IMR-90 (cell line): Measurements from ENCODE around the gene PHF20. TPM values are rescaled to one million over a fixed set of nuclear protein-coding genes. Genes with fewer than 3 reads are reported as not detected.

Experiments used
- ATAC-seq: fragments of 200-7000 bp; cut with Tn5 transposase; 2 replicates; pipeline ENCODE4 v1.9.1; 2020; ENCODE audit warnings: low read depth, mild to moderate bottlenecking, moderate library complexity
- BruUV-seq: library from RNA; stranded (reverse); fragments of 400-500 nt; replicated peaks from 2 replicates; lab custom pipeline; 2021; lab: Mats Ljungman, UMichigan
- CTCF ChIA-PET: fragments of 300-600 bp; formaldehyde crosslinking; extraction: SDS; loops from one replicate; lab custom pipeline; 2021; ENCODE audit warnings: antibody characterized with exemption; lab: Yijun Ruan, JAX
- POLR2A ChIA-PET: fragments of 300-600 bp; sonication (Branson Sonifier 250); formaldehyde crosslinking; loops from one replicate; lab custom pipeline; 2022; ENCODE audit warnings: antibody characterized with exemption; ENCODE audit not compliant: unreplicated experiment; lab: Charles Lee
- DNase-seq: peaks from one replicate; pipeline ENCODE4 v3.0.0; 2013
- H2AFZ ChIP-seq: replicated peaks from 2 replicates; pipeline ENCODE3; 2013; ENCODE audit warnings: low read length, mild to moderate bottlenecking; ENCODE audit not compliant: poor library complexity
- H2AK5ac ChIP-seq: 2 replicates; pipeline ENCODE4 v1.6.1; 2013; ENCODE audit warnings: low read depth, low read length, inconsistent platforms
- H2AK9ac ChIP-seq: replicated peaks from 2 replicates; pipeline ENCODE3; 2013; ENCODE audit warnings: mild to moderate bottlenecking, low read depth, low read length, moderate library complexity; ENCODE audit not compliant: poor library complexity
- H2BK120ac ChIP-seq: 2 replicates; pipeline ENCODE4 v1.6.1; 2013; ENCODE audit warnings: low read depth, low read length, inconsistent platforms
- H2BK15ac ChIP-seq: 3 replicates; pipeline ENCODE4 v1.6.1; 2013; ENCODE audit warnings: low read depth, low read length, inconsistent platforms
- H2BK20ac ChIP-seq: 2 replicates; pipeline ENCODE4 v1.6.1; 2013; ENCODE audit warnings: low read depth, mild to moderate bottlenecking, inconsistent platforms, low read length, moderate library complexity
- H2BK5ac ChIP-seq: 2 replicates; pipeline ENCODE4 v1.6.1; 2013; ENCODE audit warnings: mild to moderate bottlenecking, low read depth, low read length, inconsistent platforms; ENCODE audit not compliant: poor library complexity, severe bottlenecking
- H3K14ac ChIP-seq: replicated peaks from 2 replicates; pipeline ENCODE4 v1.6.1; 2013; ENCODE audit warnings: low read depth, low read length, inconsistent platforms
- H3K18ac ChIP-seq: 2 replicates; pipeline ENCODE4 v1.6.1; 2013; ENCODE audit warnings: low read depth, low read length, control low read depth
- H3K23ac ChIP-seq: 2 replicates; pipeline ENCODE4 v1.6.1; 2013; ENCODE audit warnings: low read depth, low read length, inconsistent platforms
- H3K27ac ChIP-seq: 2 replicates; pipeline ENCODE4 v1.5.1; 2013; ENCODE audit warnings: mild to moderate bottlenecking, control low read depth, low read length; ENCODE audit not compliant: insufficient read depth
- H3K27me3 ChIP-seq: 2 replicates; pipeline ENCODE4 v1.6.1; 2013; ENCODE audit warnings: low read length; ENCODE audit not compliant: control insufficient read depth, insufficient read depth
- H3K36me3 ChIP-seq: 2 replicates; pipeline ENCODE4 v1.6.1; 2013; ENCODE audit warnings: low read length, mixed read lengths; ENCODE audit not compliant: control insufficient read depth, insufficient read depth
- H3K4ac ChIP-seq: 2 replicates; pipeline ENCODE4 v1.6.1; 2013; ENCODE audit warnings: low read depth, low read length, inconsistent platforms
- H3K4me1 ChIP-seq: 2 replicates; pipeline ENCODE4 v1.6.1; 2013; ENCODE audit warnings: low read length, mixed read lengths; ENCODE audit not compliant: control insufficient read depth, insufficient read depth
- H3K4me2 ChIP-seq: 2 replicates; pipeline ENCODE4 v1.6.1; 2013; ENCODE audit warnings: low read depth, mild to moderate bottlenecking, control low read depth, low read length, moderate library complexity
- H3K4me3 ChIP-seq: 2 replicates; pipeline ENCODE4 v1.5.1; 2013; ENCODE audit warnings: low read depth, mild to moderate bottlenecking, control low read depth, low read length, moderate library complexity; ENCODE audit not compliant: insufficient read depth
- H3K56ac ChIP-seq: 2 replicates; pipeline ENCODE4 v1.6.1; 2013; ENCODE audit warnings: low read length, inconsistent platforms; ENCODE audit not compliant: insufficient read depth; ENCODE audit errors: extremely low read depth
- H3K79me1 ChIP-seq, 2 experiments: 2 replicates each; pipeline ENCODE4 v1.6.1; 2013; ENCODE audit warnings: low read length in 2 of 2, inconsistent platforms in 1 of 2, low read depth in 1 of 2
- H3K9ac ChIP-seq: 2 replicates; pipeline ENCODE4 v1.6.1; 2013; ENCODE audit warnings: low read depth, low read length, control low read depth
- H3K9me1 ChIP-seq: 2 replicates; pipeline ENCODE4 v1.6.1; 2013; ENCODE audit warnings: low read length, inconsistent platforms; ENCODE audit not compliant: insufficient read depth
- H3K9me3 ChIP-seq: 2 replicates; pipeline ENCODE4 v1.6.1; 2013; ENCODE audit warnings: low read length; ENCODE audit not compliant: control insufficient read depth, insufficient read depth
- H4K20me1 ChIP-seq: 2 replicates; pipeline ENCODE4 v1.6.1; 2013; ENCODE audit warnings: low read length, inconsistent platforms; ENCODE audit not compliant: insufficient read depth
- H4K5ac ChIP-seq: 2 replicates; pipeline ENCODE4 v1.6.1; 2013; ENCODE audit warnings: mild to moderate bottlenecking, low read depth, low read length, control low read depth
- H4K8ac ChIP-seq, 2 experiments: 2 replicates each; pipeline ENCODE4 v1.6.1; 2013; ENCODE audit warnings: low read depth in 2 of 2, low read length in 2 of 2, control low read depth in 1 of 2, inconsistent platforms in 1 of 2
- H4K91ac ChIP-seq: 2 replicates; pipeline ENCODE4 v1.6.1; 2013; ENCODE audit warnings: low read depth, low read length, inconsistent platforms; ENCODE audit not compliant: insufficient read depth
- CEBPB ChIP-seq: IDR thresholded peaks from 2 replicates; pipeline ENCODE4 v1.6.1; 2012; ENCODE audit warnings: low read depth, low read length, improper control_type of control experiment
- MXI1 ChIP-seq: IDR thresholded peaks from 2 replicates; pipeline ENCODE4 v1.6.1; 2012; ENCODE audit warnings: low read depth, mild to moderate bottlenecking, low read length, moderate library complexity, borderline replicate concordance
- NFE2L2 ChIP-seq: fragments of 150-350 bp; IDR thresholded peaks from 2 replicates; pipeline ENCODE4 v1.6.1; 2016; ENCODE audit warnings: low read depth, mild to moderate bottlenecking, low read length
- WGBS, 2 experiments: methylation state at CpG; one replicate each; pipeline versions ENCODE4 v1.1.5 to v1.1.7; 2013; ENCODE audit warnings: missing lambda C conversion rate in 2 of 2; ENCODE audit not compliant: insufficient read length in 1 of 2; ENCODE audit errors: extremely low coverage in 2 of 2; 5-methylcytosine and 5-hydroxymethylcytosine counted together
- dilution Hi-C: fragments of 300-500 bp; cut with HindIII; formaldehyde crosslinking; loops from one replicate; pipeline ENCODE4 v1.14.3; 2018; ENCODE audit warnings: low sequenced_read_pairs; ENCODE audit not compliant: unreplicated experiment
- in situ Hi-C: fragments of 300-500 bp; cut with MboI; formaldehyde crosslinking; loops from 3 replicates; pipeline ENCODE4 v1.14.3; 2019; ENCODE audit warnings: low sequenced_read_pairs, inconsistent platforms, mixed read lengths
- intact Hi-C: fragments of 100-400 bp; cut with micrococcal nuclease; formaldehyde crosslinking; loops from 2 replicates; pipeline ENCODE4 v1.10.0; 2022
- polyA plus RNA-seq, 3 experiments: library from polyadenylated mRNA; depleted of rRNA; stranded (reverse); fragments of >200 nt; gene quantifications; 2 replicates each; pipeline ENCODE4 v1.2.3, GENCODE V29; 2012; ENCODE audit warnings: low replicate concordance in 1 of 3
- total RNA-seq: library from RNA; depleted of rRNA; stranded (reverse); fragments of >200 nt; gene quantifications from 2 replicates; pipeline ENCODE4 v1.2.3, GENCODE V29; 2012
- TF ChIP-seq, protein P1 (sequence below): fragments of 150-350 bp; IDR thresholded peaks from 2 replicates; pipeline ENCODE4 v1.6.1; 2017; ENCODE audit warnings: mild to moderate bottlenecking, antibody characterized with exemption, low read length, low read depth

PHF20 gene
- total and polyA plus RNA-seq, 2 of the 4 experiments (the other 2 are of a cell fraction): 22.0 to 22.5 TPM

DNA sequence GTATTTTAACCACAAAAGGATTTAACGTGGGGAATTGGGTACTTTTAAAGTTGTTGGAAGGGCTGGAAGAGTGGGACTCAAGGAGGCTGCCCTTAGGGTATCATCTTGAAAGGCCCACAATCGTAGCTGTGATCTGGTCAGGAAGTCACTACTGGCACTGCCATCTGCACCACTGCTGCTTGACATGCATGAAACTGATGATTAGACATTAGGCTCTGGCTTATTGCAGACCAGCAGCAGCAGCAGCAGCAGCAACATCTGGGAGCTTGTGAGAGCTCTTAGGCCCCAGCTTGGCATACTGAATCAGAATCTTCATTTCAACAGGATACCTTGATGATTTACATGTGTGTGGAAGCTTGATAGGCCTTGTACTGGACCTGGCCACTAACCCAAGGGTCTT, 68.6 kb downstream of the PHF20 start:
- Histone ChIP-seq H2AFZ (no peak overlapping the region), H4K91ac (no peak overlapping the region), H4K20me1 (no peaks in the 10 kb centered on the region), H3K4me1 (peaks cover 5% of the 10 kb centered on the region; the same call in 1 of the 2 replicates), H3K36me3 (peaks cover 19% of the 10 kb centered on the region), H3K56ac (no peak overlapping the region), H2AK5ac (no peak overlapping the region), H3K4me3 (no peak overlapping the region), H3K27ac (no peak overlapping the region), H3K14ac (no peak overlapping the region), H3K79me1 (peaks cover 28 to 60% of the 10 kb centered on the region in 2 experiments), H3K27me3 (no peaks in the 10 kb centered on the region), H2BK5ac (no peak overlapping the region), H3K4me2 (no peak overlapping the region), H2BK15ac (no peak overlapping the region), H3K4ac (no peak overlapping the region), H3K18ac (no peak overlapping the region), H3K9ac (no peak overlapping the region), H2BK20ac (no peak overlapping the region), H3K9me1 (no peaks in the 10 kb centered on the region), H2AK9ac (no peak overlapping the region), H3K9me3 (peaks cover 9% of the 10 kb centered on the region), H2BK120ac (no peak overlapping the region), H4K5ac (no peak overlapping the region), H3K23ac (no peak overlapping the region), H4K8ac (no peak overlapping the region)
- dilution Hi-C loops: no loop called here
- ChIA-PET CTCF (no interaction called here), POLR2A (no interaction called here)
- no peak for TF ChIP-seq MXI1
- TF ChIP-seq CEBPB: no peak
- no peak for TF ChIP-seq NFE2L2
- TF ChIP-seq, protein P1, sequence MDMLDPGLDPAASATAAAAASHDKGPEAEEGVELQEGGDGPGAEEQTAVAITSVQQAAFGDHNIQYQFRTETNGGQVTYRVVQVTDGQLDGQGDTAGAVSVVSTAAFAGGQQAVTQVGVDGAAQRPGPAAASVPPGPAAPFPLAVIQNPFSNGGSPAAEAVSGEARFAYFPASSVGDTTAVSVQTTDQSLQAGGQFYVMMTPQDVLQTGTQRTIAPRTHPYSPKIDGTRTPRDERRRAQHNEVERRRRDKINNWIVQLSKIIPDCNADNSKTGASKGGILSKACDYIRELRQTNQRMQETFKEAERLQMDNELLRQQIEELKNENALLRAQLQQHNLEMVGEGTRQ: no peak
- intact Hi-C loops: no loop called here
- no TSS peak for BruUV-seq
- in situ Hi-C loops: no loop called here
- ATAC-seq (no peak), DNase-seq (no peak)
- WGBS, 2 experiments: no CpG with 5 or more reads among the region's 2 CpGs
